Spleen (tissue), 11 donors: ENCODE results near the gene SUN3. TPM values are rescaled to one million over a fixed set of nuclear protein-coding genes. Genes with fewer than 3 reads are reported as not detected.

Experiments
- DNase-seq: peaks from one replicate; pipeline ENCODE4 v3.0.0-alpha.2; 2020
- H3K27ac ChIP-seq, 8 donors: fragments of 200-600 bp; sonication (generic) in 7 of 8; 1 replicate in 4 of 8; 2 replicates in 4 of 8; pipeline versions ENCODE4 v1.5.0 to v1.8.0; 2016 to 2021; ENCODE audit warnings: inconsistent platforms in 4 of 8, mild to moderate bottlenecking in 4 of 8, moderate library complexity in 1 of 8
- H3K27me3 ChIP-seq, 7 donors: fragments of 200-600 bp; sonication (generic) in 6 of 7; replicated peaks in 1 of 7; 1 replicate in 4 of 7; 2 replicates in 3 of 7; pipeline versions ENCODE4 v1.5.0 to v1.8.0; 2016 to 2021; ENCODE audit warnings: inconsistent platforms in 3 of 7, mild to moderate bottlenecking in 1 of 7
- H3K36me3 ChIP-seq, 6 donors: fragments of 200-600 bp; sonication (generic) in 5 of 6; 1 replicate in 4 of 6; 2 replicates in 2 of 6; pipeline versions ENCODE4 v1.5.0 to v1.8.0; 2016 to 2021; ENCODE audit warnings: inconsistent platforms in 2 of 6
- H3K4me1 ChIP-seq, 6 donors: fragments of 200-600 bp; sonication (generic) in 5 of 6; 1 replicate in 3 of 6; 2 replicates in 3 of 6; pipeline versions ENCODE4 v1.5.0 to v1.8.0; 2016 to 2021; ENCODE audit warnings: inconsistent platforms in 3 of 6
- H3K4me3 ChIP-seq, 8 donors: fragments of 200-600 bp; sonication (generic) in 7 of 8; 1 replicate in 4 of 8; 2 replicates in 4 of 8; pipeline versions ENCODE4 v1.5.0 to v1.8.0; 2016 to 2021; ENCODE audit warnings: inconsistent platforms in 4 of 8, mild to moderate bottlenecking in 4 of 8, moderate library complexity in 2 of 8
- H3K9me3 ChIP-seq, 8 donors: fragments of 200-600 bp; sonication (generic) in 7 of 8; 1 replicate in 4 of 8; 2 replicates in 4 of 8; pipeline versions ENCODE4 v1.5.0 to v1.8.0; 2016 to 2021; ENCODE audit warnings: inconsistent platforms in 4 of 8
- POLR2A ChIP-seq, 3 donors: fragments of 450-650 bp; IDR thresholded peaks; one replicate each; pipeline ENCODE4 v1.5.1; 2017; ENCODE audit warnings: antibody characterized with exemption in 3 of 3, mild to moderate bottlenecking in 1 of 3
- POLR2AphosphoS5 ChIP-seq, 3 donors: sonication (generic); formaldehyde crosslinking; IDR thresholded peaks; one replicate each; pipeline ENCODE4 v1.5.1; 2017; ENCODE audit warnings: antibody characterized with exemption in 3 of 3
- WGBS, 5 donors: extraction: QIAGEN DNeasy Blood & Tissue Kit in 3 of 5; methylation state at CpG; one replicate each; pipeline versions ENCODE4 v1.1.5 to v1.1.7; 2013 to 2018; 5-methylcytosine and 5-hydroxymethylcytosine counted together
- intact Hi-C: fragments of 100-400 bp; cut with DNase I; formaldehyde crosslinking; loops from one replicate; pipeline ENCODE4 v1.15.0; 2023; ENCODE audit warnings: low total_unique reads
- polyA plus RNA-seq, 3 donors: library from polyadenylated mRNA; stranded (reverse); fragments of 200-250 nt; gene quantifications; one replicate each; pipeline ENCODE4 v1.2.1, GENCODE V29; 2013
- total RNA-seq, 7 donors: library from RNA; depleted of rRNA in 3 of 7; stranded (reverse); fragments of >200 nt in 3 of 7; fragmentation: NEBNext Ultra II Directional in 4 of 7; extraction: Animal tissue kit (Norgen Biotek cat#: 25700) in 4 of 7; gene quantifications; one replicate each; pipeline versions ENCODE4 v1.1.0 to v1.2.1, GENCODE V29; 2016 to 2021
- TF ChIP-seq, protein P1 (sequence below), 11 experiments: fragments of 200-600 bp in 7 of 11; fragments of 450-650 bp in 4 of 11; sonication (generic) in 4 of 11; IDR thresholded peaks in 8 of 11; conservative IDR thresholded peaks in 3 of 11; 1 replicate in 7 of 11; 2 replicates in 4 of 11; pipeline versions ENCODE4 v1.4.0 to v1.8.0; 2016 to 2021; ENCODE audit warnings: antibody characterized with exemption in 11 of 11, inconsistent platforms in 4 of 11, mild to moderate bottlenecking in 1 of 11
- donor health status: healthy with polysubstance abuse.
- donor health status: DM: no; HTN: no; CAD: no; lungs with moderate emphysema.
- donor health status: DM: no; HTN: no; CAD: no.
- donor health status: Bipolar disorder and iron deficiency.
- donor health status: healthy.
- donor health status: DM: no; HTN: no; CAD: no.
- donor health status: DM: yes; HTN: yes; CAD: no.

The SUN3 gene
- total and polyA plus RNA-seq, 10 donors = not detected

DNA sequence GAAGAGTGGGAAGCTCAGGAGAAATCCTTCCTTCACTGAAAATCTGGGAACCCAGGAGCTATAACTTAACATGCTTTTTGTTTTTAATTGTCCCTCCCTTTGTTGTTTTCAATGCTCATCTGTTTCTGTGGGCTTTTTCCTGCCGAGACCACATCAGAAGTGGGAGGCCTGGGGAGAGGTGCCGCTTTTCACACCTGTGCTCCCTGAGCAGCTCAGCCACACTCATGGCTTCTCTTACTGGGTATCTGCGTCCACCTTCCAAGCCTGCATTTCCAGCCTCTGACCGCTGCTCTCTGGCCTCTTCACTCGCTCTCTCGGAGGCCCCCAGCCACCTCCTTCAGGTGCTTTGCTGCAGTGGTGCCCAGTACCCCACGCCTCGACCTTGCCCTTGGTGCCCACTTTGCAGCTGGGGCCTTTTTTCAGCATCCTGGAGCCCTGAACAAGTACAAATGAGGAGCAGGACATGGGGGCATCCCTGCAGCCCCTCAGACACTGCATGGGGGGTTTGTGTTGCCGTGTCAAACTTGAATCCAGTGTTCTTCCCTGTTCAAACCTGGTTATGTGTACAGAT, 16.4 kb upstream of the SUN3 start:
- intact Hi-C loops = no loop called here
- no peak overlapping the region for H3K4me3 ChIP-seq
- WGBS, 5 donors = 64 to 76% (median 67%) methylated on average over 9 of the region's 9 CpGs
- H3K9me3 ChIP-seq = no peaks in the 10 kb centered on the region
- no peak overlapping the region for H3K27ac ChIP-seq
- DNase-seq = no peak
- H3K4me1 ChIP-seq = peaks cover 0 to 7% (median 0%) of the 10 kb centered on the region in 6 donors
- TF ChIP-seq POLR2AphosphoS5 (IDR thresholded peaks at IDR 0.05) (no peak), POLR2A (IDR thresholded peaks at IDR 0.05) (no peak)
- TF ChIP-seq, protein P1, sequence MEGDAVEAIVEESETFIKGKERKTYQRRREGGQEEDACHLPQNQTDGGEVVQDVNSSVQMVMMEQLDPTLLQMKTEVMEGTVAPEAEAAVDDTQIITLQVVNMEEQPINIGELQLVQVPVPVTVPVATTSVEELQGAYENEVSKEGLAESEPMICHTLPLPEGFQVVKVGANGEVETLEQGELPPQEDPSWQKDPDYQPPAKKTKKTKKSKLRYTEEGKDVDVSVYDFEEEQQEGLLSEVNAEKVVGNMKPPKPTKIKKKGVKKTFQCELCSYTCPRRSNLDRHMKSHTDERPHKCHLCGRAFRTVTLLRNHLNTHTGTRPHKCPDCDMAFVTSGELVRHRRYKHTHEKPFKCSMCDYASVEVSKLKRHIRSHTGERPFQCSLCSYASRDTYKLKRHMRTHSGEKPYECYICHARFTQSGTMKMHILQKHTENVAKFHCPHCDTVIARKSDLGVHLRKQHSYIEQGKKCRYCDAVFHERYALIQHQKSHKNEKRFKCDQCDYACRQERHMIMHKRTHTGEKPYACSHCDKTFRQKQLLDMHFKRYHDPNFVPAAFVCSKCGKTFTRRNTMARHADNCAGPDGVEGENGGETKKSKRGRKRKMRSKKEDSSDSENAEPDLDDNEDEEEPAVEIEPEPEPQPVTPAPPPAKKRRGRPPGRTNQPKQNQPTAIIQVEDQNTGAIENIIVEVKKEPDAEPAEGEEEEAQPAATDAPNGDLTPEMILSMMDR (IDR thresholded peaks at IDR 0.05 in 8 of 11, conservative IDR thresholded peaks at IDR 0.05 in 3 of 11) = no peak
- no peaks in the 10 kb centered on the region for H3K27me3 ChIP-seq
- no peaks in the 10 kb centered on the region for H3K36me3 ChIP-seq

DNA sequence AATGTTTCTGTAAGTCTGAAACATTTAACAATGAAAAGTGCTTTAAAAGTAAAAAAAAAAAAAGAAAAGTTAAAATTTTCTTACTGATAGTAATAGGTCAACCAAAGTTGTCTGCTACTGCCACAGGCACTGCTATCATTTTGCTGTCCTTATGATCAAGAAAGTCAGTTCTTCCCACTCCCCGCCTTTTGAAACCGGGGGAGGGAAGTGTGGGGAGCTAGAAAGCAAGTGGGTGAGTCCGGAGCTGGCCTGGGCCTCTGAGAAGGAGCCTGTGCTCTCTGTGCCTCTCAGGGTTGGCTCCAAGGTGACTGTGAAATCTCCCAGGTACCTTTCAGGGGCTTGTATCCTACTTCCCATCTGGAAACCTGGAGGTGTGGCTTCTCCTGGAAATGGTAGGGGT, 13.7 kb upstream of the SUN3 start:
- Histone ChIP-seq H3K27ac (no peak overlapping the region), H3K9me3 (no peaks in the 10 kb centered on the region), H3K4me3 (no peak overlapping the region), H3K27me3 (no peaks in the 10 kb centered on the region), H3K36me3 (no peaks in the 10 kb centered on the region), H3K4me1 (peaks cover 0 to 7% (median 0%) of the 10 kb centered on the region in 6 donors)
- DNase-seq = no peak
- intact Hi-C loops = no loop called here
- TF ChIP-seq, protein P1 (IDR thresholded peaks at IDR 0.05 in 8 of 11, conservative IDR thresholded peaks at IDR 0.05 in 3 of 11) = no peak
- no peak for TF ChIP-seq POLR2AphosphoS5 (IDR thresholded peaks at IDR 0.05)
- TF ChIP-seq POLR2A (IDR thresholded peaks at IDR 0.05) = no peak
- WGBS, 5 donors = 53 to 76% (median 64%) methylated on average over 3 of the region's 3 CpGs

- H3K36me3 ChIP-seq = no peaks in the 10 kb centered on the region
- DNase-seq = no peak
- TF ChIP-seq POLR2AphosphoS5 (IDR thresholded peaks at IDR 0.05) (no peak), POLR2A (IDR thresholded peaks at IDR 0.05) (no peak)
- TF ChIP-seq, protein P1 (IDR thresholded peaks at IDR 0.05 in 8 of 11, conservative IDR thresholded peaks at IDR 0.05 in 3 of 11) = no peak
- H3K9me3 ChIP-seq = no peaks in the 10 kb centered on the region
- H3K27me3 ChIP-seq = peaks cover 0 to 3% (median 0%) of the 10 kb centered on the region in 7 donors
- 80 to 88% (median 88%) methylated on average over 3 of the region's 3 CpGs for WGBS, 5 donors
- H3K4me3 ChIP-seq = no peak overlapping the region
- peaks cover 0 to 7% (median 0%) of the 10 kb centered on the region in 6 donors for H3K4me1 ChIP-seq
- no peak overlapping the region for H3K27ac ChIP-seq
- intact Hi-C loops = no loop called here
Observed at GRCh38 chr7:48042216-48042615, 13.3 kb upstream of the SUN3 start.

DNA sequence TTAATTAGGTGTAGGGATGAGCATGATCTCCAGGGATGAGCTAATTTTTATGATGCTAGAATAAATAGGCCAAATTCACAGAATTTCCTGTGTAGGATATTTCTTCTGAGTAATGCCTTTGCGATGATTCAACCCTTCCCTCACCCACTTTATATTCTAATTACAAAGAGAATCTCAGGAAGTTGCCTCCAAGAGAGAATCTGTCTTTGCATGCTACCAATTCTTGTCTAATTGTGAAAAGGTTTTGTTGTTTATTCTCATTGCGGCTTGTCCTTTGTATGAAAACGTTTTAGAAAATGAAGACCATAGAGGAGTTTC, 12.7 kb upstream of the SUN3 start:
- peaks cover 0 to 7% (median 0%) of the 10 kb centered on the region in 6 donors for H3K4me1 ChIP-seq
- TF ChIP-seq POLR2AphosphoS5 (IDR thresholded peaks at IDR 0.05) (no peak), POLR2A (IDR thresholded peaks at IDR 0.05) (no peak)
- TF ChIP-seq, protein P1 (IDR thresholded peaks at IDR 0.05 in 8 of 11, conservative IDR thresholded peaks at IDR 0.05 in 3 of 11) = no peak
- no peaks in the 10 kb centered on the region for H3K36me3 ChIP-seq
- intact Hi-C loops = no loop called here
- no peak for DNase-seq
- 65 to 86% (median 76%) methylated on average over 3 of the region's 3 CpGs for WGBS, 5 donors
- no peak overlapping the region for H3K4me3 ChIP-seq
- no peak overlapping the region for H3K27ac ChIP-seq
- peaks cover 0 to 9% (median 0%) of the 10 kb centered on the region in 7 donors for H3K27me3 ChIP-seq
- H3K9me3 ChIP-seq = no peaks in the 10 kb centered on the region
